ENCODE data around the gene C3orf22.
"Not testable (repeated sequence)": the region's sequence is repeated elsewhere in the genome, so short reads cannot be mapped to it uniquely, and the experiment has no call there.

C3orf22 gene

GRCh38 chr3:126534716-126535115, 24.0 kb downstream of the C3orf22 start:
- DNase-seq; intact Hi-C loops (cut with DNase I): not testable (repeated sequence)

DNA sequence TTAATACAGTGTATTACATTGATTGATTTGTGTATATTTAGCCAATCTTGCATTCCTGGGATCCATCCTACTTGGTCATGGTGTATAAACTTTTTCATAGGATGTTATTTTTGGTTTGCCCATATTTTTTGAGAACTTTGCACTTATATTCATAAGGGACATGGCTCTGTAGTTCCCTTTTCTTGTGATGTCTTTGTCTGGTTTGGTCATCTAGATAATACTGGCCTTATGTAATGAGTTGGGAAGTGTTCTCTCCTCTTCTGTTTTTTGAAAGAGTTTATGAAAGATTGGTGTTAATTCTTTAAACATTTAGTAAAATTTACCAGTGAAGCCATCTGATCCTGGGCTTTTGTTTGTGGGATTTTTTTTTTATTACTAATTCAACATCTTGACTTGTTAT, 25.2 kb downstream of the C3orf22 start:
- no peak for DNase-seq
- intact Hi-C loops (cut with DNase I): no loop called here

GRCh38 chr3:126531051-126531330, 27.7 kb downstream of the C3orf22 start:
- intact Hi-C loops (cut with DNase I): no loop called here
- no peak for DNase-seq

- peak in 17 of 42 donors; percentile 16 to 61 (median 47) for DNase-seq
- intact Hi-C loops (cut with DNase I): no loop called here
These were observed 28.3 kb downstream of the C3orf22 start for GRCh38 chr3:126530171-126531050.

DNA sequence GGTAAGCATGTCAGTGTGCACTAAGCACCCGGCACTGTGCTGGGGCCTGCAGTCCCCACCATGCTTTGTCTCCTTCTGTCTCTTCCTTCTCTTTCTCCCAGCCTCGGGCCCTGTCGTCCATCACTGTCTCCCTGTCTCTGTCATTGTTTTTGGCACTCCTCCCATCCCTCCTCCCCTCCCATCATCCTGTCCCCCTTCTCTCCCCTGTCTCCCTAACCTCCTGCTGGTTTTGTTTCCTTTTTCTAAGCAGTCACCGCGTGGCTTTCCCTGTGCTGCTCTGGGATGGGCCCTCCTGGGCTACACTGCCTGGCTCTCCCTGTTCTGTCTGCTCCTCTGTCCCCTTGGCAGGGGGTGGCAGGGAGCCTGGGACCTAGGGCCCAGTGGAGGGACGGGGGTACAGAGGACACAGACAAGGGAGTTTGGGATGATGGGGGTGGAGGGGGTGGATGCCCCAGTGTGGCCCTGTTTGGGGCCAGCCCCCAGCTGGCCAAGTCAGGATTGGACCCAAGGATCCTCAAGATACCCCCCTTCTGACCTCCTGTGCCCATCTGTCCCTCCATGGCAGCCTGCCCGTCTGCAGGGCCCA, 29.1 kb downstream of the C3orf22 start:
- intact Hi-C loops (cut with DNase I): no loop called here
- DNase-seq: no peak

- intact Hi-C loops (cut with DNase I): no loop called here
- no peak for DNase-seq
These were observed 29.8 kb downstream of the C3orf22 start for GRCh38 chr3:126528800-126529541.

DNA sequence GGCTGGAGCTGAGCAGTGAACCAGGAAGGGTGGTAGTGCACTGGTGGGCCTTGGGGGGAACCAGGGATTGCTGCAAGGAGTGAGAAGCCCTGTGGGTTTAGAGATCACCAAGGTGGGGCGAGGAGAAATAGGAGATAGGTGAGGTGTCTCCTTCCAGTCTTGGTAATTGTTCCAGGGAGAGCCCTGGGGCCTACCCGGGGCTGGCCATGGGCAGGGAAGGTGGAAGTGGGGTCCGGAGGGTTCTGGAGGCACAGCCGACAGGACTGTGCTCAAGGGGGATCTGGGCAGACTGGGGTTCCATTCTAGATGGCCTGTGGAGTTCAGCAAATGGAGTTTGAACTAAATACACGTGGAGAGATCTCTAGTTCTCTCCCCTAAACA, 30.3 kb downstream of the C3orf22 start:
- intact Hi-C loops (cut with DNase I): no loop called here

GRCh38 chr3:126527455-126528211, 31.1 kb downstream of the C3orf22 start:
- DNase-seq: peak in 1 of 42 donors; percentile 13
- intact Hi-C loops (cut with DNase I): no loop called here

More for the DNA sequence above, 30.3 kb downstream of the C3orf22 start:
- DNase-seq: no peak

DNA sequence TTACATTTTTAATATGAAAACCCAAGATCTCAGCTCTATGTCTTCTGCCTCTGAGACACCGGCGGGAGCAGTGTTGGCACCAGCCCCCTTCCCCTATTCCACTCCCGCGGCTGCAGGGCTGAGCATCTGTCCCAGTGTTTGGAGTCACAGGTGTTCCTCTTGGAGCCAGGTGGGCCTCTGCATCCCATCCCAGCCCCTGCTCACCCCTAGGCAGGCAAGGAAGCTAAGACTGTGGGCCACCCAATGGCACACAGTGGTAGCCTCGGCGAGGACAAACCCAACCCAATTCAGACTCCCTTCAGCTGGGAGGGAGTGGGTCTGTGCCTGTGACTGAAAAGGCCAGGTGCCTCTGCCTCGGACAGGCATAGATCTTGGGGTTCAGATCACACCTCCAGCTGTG, 31.7 kb downstream of the C3orf22 start:
- intact Hi-C loops (cut with DNase I): no loop called here
- no peak for DNase-seq

GRCh38 chr3:126526668-126527005, 32.1 kb downstream of the C3orf22 start:
- DNase-seq: peak in 1 of 42 donors; percentile 8
- intact Hi-C loops (cut with DNase I): no loop called here

GRCh38 chr3:126525853-126526667, 32.7 kb downstream of the C3orf22 start:
- intact Hi-C loops (cut with DNase I): no loop called here
- peak in 1 of 42 donors; percentile 7 for DNase-seq

DNA sequence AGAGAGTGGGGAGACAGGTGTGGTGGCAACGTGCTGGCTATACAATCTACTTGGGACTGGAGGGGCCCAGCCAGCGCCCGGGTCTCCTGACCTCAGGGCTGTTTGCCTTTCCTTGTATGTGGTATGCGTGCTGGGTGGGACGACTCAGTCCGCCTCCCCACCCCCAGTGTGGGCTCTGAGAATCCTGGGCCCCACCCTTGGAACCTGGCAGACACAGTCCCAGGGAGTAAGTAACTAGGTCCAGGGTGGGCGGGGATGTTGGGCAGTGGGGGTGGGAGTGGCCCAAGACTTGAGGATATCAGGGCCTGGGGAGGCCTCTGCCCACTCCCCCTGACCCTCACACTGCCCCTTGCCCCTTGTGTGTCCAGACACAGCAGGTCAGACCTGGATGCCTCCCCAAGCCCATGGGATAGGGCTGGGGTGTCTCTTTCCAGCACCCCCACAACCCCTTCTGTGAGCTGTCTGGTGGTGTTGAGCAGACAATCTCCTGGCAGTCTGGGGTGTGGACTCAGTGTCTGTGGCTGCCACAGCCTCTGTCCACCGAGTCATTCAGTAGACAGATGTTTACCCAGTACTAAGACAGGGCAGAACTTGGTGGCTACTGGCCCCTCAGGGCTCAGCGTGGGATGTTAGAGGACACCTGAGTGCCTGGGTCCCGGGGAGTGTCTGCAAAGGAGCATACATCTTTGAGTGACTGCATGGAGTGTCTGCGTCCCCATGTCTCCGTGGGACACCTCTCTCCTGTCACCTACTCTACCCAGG, 33.5 kb downstream of the C3orf22 start:
- DNase-seq: peak in 1 of 42 donors; percentile 8
- intact Hi-C loops (cut with DNase I): no loop called here

- peak in 7 of 42 donors; percentile 16 to 66 (median 32) for DNase-seq
- intact Hi-C loops (cut with DNase I): no loop called here
These were observed 34.2 kb downstream of the C3orf22 start for GRCh38 chr3:126524429-126524988.

GRCh38 chr3:126523745-126524428, 34.8 kb downstream of the C3orf22 start, which contains the start of gene CHST13:
Gene CHST13 (plus strand): TSS chr3:126524155. CDS start chr3:126524333, 178 bp downstream.
- intact Hi-C loops (cut with DNase I): no loop called here
- peak in 6 of 42 donors; percentile 13 to 44 (median 21) for DNase-seq

DNA sequence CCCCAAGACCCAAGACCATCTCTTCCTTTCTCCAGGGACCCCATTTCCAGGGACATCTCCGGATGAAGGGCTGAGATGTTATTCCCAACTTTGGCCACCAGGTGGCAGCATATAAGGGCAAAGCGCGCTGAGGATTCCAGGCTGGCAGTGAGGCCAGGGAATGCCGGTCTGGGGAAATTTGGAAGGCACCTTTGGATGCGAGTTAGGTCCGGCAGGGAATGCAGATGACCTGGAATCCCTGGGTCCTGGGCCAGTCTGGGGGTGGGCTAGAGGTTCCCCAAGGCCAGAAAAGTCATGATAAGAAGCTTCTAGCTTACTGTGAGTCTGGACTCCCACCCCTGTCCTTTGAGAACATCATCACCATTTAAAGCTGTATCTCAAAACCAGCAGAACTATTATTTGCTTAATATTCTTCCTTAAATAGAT, 36.4 kb downstream of the C3orf22 start:
- intact Hi-C loops (cut with DNase I): no loop called here
- peak; percentile 39 to 89 (median 72) for DNase-seq

- DNase-seq: peak in 5 of 42 donors; percentile 8 to 54 (median 16)
- intact Hi-C loops (cut with DNase I): no loop called here
These were observed 37.4 kb downstream of the C3orf22 start for GRCh38 chr3:126521122-126521891.
